Right lobe of liver (tissue), 6 donors: ENCODE results near the gene GET3. TPM values are rescaled to one million over a fixed set of nuclear protein-coding genes. Genes with fewer than 3 reads are reported as not detected.

ENCODE experiments used
- ATAC-seq, 4 donors: fragments of 200-7000 bp; cut with Tn5 transposase; one replicate each; pipeline ENCODE4 v1.9.1; 2020; ENCODE audit warnings: mild to moderate bottlenecking in 4 of 4, moderate library complexity in 4 of 4
- DNase-seq, 3 donors: peaks; one replicate each; pipeline ENCODE4 v3.0.0-alpha.2; 2020
- H3K27ac ChIP-seq, 3 donors: fragments of 200-600 bp; one replicate each; pipeline ENCODE4 v1.8.0; 2022
- H3K27me3 ChIP-seq, 2 donors: fragments of 200-600 bp; one replicate each; pipeline ENCODE4 v1.8.0; 2022
- H3K36me3 ChIP-seq, 4 donors: fragments of 200-600 bp; sonication (generic) in 1 of 4; one replicate each; pipeline versions ENCODE4 v1.5.1 to v1.8.0; 2017 to 2022; ENCODE audit warnings: control low read depth in 1 of 4
- H3K4me1 ChIP-seq, 4 donors: fragments of 200-600 bp; sonication (generic) in 1 of 4; one replicate each; pipeline versions ENCODE4 v1.5.1 to v1.8.0; 2017 to 2022; ENCODE audit warnings: control low read depth in 1 of 4
- H3K4me3 ChIP-seq, 3 donors: fragments of 200-600 bp; one replicate each; pipeline ENCODE4 v1.8.0; 2022
- H3K9me3 ChIP-seq, 4 donors: fragments of 200-600 bp; sonication (generic) in 1 of 4; one replicate each; pipeline versions ENCODE4 v1.5.1 to v1.8.0; 2017 to 2022; ENCODE audit warnings: control low read depth in 1 of 4
- CTCF ChIP-seq, 4 donors: fragments of 200-600 bp in 3 of 4; fragments of 450-650 bp in 1 of 4; IDR thresholded peaks; one replicate each; pipeline versions ENCODE4 v1.5.1 to v1.8.0; 2016 to 2022; ENCODE audit warnings: antibody characterized with exemption in 4 of 4, mild to moderate bottlenecking in 2 of 4
- POLR2A ChIP-seq: fragments of 450-650 bp; IDR thresholded peaks from one replicate; pipeline ENCODE4 v1.6.1; 2017; ENCODE audit warnings: antibody characterized with exemption, mild to moderate bottlenecking
- WGBS: methylation state at CpG from one replicate; pipeline ENCODE4 v1.1.6; 2018; ENCODE audit warnings: low coverage, low lambda C conversion rate; ENCODE audit not compliant: insufficient coverage; ENCODE audit errors: missing lambda C conversion rate; 5-methylcytosine and 5-hydroxymethylcytosine counted together
- intact Hi-C, 2 donors: fragments of 100-400 bp; cut with DNase I; formaldehyde crosslinking; loops; one replicate each; pipeline versions ENCODE4 v1.11.2 to v1.14.1; 2022
- total RNA-seq, 6 experiments: library from RNA; depleted of rRNA in 2 of 6; stranded (reverse); fragments of >200 nt in 2 of 6; fragmentation: NEBNext Ultra II Directional in 3 of 6; extraction: Animal tissue kit (Norgen Biotek cat#: 25700) in 3 of 6; gene quantifications; one replicate each; pipeline versions ENCODE4 v1.1.0 to v1.2.4, GENCODE V29; 2016 to 2023
- donor health status: DM: no; HTN: yes; CAD: no.
- donor health status: DM: no; HTN: no; CAD: no.
- donor health status: DM: no; HTN: no; CAD: no.
- donor health status: DM: no; HTN: yes; CAD: no.
- donor health status: DM: no; HTN: yes; CAD: no.

The GET3 gene
- total RNA-seq, 6 experiments from 2014 or later = 22.3 to 35.8 (median 25.8) TPM

- WGBS = 45% methylated on average over 7 of the region's 9 CpGs
- H3K27me3 ChIP-seq = no peaks in the 10 kb centered on the region
Measured at GRCh38 chr19:12750851-12751250, 13.6 kb downstream of the GET3 start.

GRCh38 chr19:12751635-12752034, 14.3 kb downstream of the GET3 start, which contains the start of gene BEST2:
Gene BEST2 (plus strand): TSS chr19:12751791. CDS start chr19:12752593, 802 bp downstream.
- Histone ChIP-seq H3K9me3 (no peaks in the 10 kb centered on the region), H3K4me1 (no peaks in the 10 kb centered on the region), H3K27me3 (no peaks in the 10 kb centered on the region), H3K27ac (no peak within 1 kb of the TSS), H3K36me3 (peaks cover 0 to under 1% (median 0%) of the 10 kb centered on the region in 4 donors), H3K4me3 (no peak within 1 kb of the TSS)
- 40% methylated on average over 14 of the region's 14 CpGs for WGBS
- DNase-seq (no peak), ATAC-seq (no peak)
- intact Hi-C loops = loop anchor here in 1 of 2 donors (10.0 kb wide), 1 partner anchor 47 kb away; no protein-coding TSS in a partner anchor
- TF ChIP-seq POLR2A (no peak), CTCF (IDR thresholded peaks at IDR 0.05) (no peak)

More at GRCh38 chr19:12750851-12751250, 13.6 kb downstream of the GET3 start:
- intact Hi-C loops = loop anchor here in 1 of 2 donors (10.0 kb wide), 1 partner anchor 46 kb away; no protein-coding TSS in a partner anchor
- Histone ChIP-seq H3K4me3 (no peak overlapping the region), H3K27ac (no peak overlapping the region), H3K36me3 (peaks cover 0 to 9% (median 0%) of the 10 kb centered on the region in 4 donors), H3K4me1 (no peaks in the 10 kb centered on the region), H3K9me3 (no peaks in the 10 kb centered on the region)
- DNase-seq (no peak), ATAC-seq (no peak)
- TF ChIP-seq CTCF (IDR thresholded peaks at IDR 0.05) = no peak

- 56% methylated on average over 9 of the region's 23 CpGs for WGBS
- no peak for DNase-seq
- ATAC-seq = no peak
Measured at GRCh38 chr19:12752056-12752781, 14.9 kb downstream of the GET3 start.

GRCh38 chr19:12754465-12755196, 17.3 kb downstream of the GET3 start:
- WGBS = 59% methylated on average over 10 of the region's 50 CpGs
- TF ChIP-seq CTCF (IDR thresholded peaks at IDR 0.05) (no peak), POLR2A (no peak)
- DNase-seq (no peak), ATAC-seq (no peak)
- no peaks in the 10 kb centered on the region for H3K36me3 ChIP-seq
- no peak overlapping the region for H3K4me3 ChIP-seq
- H3K27me3 ChIP-seq = no peaks in the 10 kb centered on the region
- H3K9me3 ChIP-seq = no peaks in the 10 kb centered on the region
- intact Hi-C loops = loop anchor here in 1 of 2 donors (10.0 kb wide), 1 partner anchor 50 kb away; no protein-coding TSS in a partner anchor
- H3K27ac ChIP-seq = no peak overlapping the region
- peaks cover 0 to 11% (median 3%) of the 10 kb centered on the region in 4 donors for H3K4me1 ChIP-seq

More at GRCh38 chr19:12752056-12752781, 14.9 kb downstream of the GET3 start:
- Histone ChIP-seq H3K4me1 (peaks cover 0 to 3% (median 0%) of the 10 kb centered on the region in 4 donors), H3K27ac (no peak overlapping the region), H3K36me3 (no peaks in the 10 kb centered on the region), H3K9me3 (no peaks in the 10 kb centered on the region), H3K27me3 (no peaks in the 10 kb centered on the region), H3K4me3 (no peak overlapping the region)
- intact Hi-C loops = loop anchor here in 1 of 2 donors (10.0 kb wide), 1 partner anchor 47 kb away; no protein-coding TSS in a partner anchor
- TF ChIP-seq CTCF (IDR thresholded peaks at IDR 0.05) (no peak), POLR2A (no peak)
